Cerebellar nuclear complex (tissue), 1 donor: Measurements from ENCODE around the gene TMPRSS9.
A peak's percentile ranks its signal among the peaks of the same experiment; 100 is the strongest.
"Not testable (repeated sequence)": the region's sequence is repeated elsewhere in the genome, so short reads cannot be mapped to it uniquely, and the experiment has no call there.

Source experiments
- DNase-seq, 2 experiments: peaks; one replicate each; lab custom pipeline; 2025; lab: John Stamatoyannopoulos, UW

Gene TMPRSS9

DNA sequence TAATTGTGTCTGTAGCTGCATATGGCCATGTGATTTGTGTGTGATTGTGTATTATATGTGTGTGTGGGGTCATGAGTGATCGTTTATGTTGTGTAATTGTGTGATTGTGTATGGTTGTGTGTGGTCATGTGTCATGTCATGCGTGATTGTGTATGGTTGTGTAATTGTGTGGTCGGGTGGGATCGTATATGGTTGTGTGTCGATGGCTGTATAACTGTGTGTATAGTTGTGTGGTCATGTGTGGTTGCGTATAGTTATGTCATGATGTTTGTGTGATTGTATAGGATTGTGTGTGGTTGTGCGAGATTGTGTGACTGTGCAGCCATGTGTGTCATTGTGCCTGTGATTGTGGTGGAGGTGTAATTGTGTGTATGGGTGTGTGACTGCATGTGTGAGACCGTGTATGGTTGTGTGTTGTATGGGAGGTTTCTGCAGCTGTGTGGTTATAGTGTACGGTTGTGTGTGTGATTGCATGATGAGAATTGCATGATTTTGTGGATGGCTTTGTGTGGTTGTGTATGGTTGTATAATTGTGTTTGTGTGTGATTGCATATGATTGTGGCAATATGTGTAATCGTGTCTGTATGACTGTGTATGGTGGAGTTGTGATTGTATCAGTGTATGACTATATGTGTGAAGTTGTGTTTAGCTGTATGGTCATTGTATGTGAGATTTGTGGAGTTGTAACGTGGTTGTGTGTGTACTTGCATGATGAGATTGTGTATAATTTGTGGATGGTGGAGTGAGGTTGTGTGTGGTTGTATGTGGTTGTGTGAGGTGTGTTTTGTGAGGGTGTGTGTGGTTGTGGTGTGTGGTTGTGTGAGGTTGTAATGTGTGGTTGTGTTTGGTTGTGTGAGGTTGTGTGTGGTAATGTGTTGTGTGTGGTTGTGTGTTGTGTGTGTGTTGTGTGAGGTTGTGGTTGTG is 2.2 kb downstream of the TMPRSS9 start:
- DNase-seq: no peak

DNA sequence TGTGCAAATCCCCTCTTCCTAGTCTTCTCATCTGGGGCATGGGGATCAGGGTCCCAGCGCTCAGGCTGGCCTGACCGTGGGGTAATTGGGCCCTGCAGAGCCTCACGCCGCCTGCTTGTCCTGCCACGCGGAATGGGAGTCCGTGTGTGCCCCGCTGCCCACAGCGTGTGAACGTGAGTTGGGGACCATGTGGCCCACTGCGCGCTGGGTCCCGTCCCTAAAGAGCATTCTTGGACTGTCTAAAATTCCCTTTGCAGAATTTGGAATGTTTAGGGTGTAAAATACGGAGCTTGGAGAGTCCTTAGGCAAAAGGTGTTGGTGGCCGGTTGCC is 2.9 kb downstream of the TMPRSS9 start:
- no peak for DNase-seq

DNA sequence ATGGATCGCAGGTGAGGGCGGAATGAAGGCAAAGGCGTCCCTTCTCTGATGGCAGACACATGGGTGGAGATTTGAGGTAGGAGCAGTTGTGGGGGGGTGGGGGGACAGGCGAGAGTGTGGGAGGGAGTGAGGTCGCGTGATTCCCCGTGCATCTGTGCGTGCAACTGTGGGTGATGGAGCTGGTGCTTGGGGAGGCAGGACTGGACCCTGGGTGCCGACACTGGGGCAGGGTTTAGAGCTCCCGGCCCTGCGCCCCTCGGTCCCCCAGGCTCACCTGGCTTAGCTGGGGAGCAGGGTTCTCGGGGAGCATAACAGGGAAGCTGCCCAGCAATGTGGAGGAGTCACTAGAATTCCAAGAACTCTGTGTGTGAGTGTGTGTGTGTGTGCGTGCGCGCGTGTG is 3.4 kb downstream of the TMPRSS9 start:
- DNase-seq: no peak

DNA sequence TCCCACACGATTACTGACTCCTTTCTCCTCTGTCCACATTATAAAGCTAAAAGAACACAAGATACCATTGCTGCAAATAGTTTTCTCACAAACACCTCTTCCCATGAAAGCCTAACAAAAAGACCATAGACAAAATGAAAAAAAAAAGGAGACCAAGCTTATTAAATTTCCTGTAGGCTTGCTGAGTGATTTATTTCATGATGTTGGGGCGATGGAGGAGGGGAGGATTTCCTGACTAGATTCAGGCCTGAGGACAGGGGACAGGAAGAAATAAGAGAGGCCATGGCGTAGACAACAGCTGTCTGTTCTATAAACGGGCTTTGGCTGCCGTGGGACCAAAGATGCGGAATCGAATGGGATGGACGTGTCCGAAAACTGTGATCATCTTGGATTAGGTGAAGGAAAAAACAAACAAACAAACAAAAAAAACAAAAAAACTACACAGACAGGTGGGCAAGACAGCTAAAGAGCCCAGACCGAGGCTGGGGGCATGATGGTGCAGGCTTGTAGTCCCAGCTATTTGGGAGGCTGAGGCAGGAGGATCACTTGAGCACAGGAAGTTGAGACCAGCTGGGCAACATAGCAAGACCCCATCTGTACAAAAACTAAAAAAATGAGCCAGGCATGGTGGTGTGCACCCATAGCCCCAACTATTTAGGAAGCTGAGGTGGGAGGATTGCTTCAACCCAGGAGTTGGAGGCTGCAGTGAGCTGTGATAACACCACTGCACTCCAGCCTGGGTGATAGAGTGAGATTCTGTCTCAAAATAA is 5.3 kb downstream of the TMPRSS9 start:
- DNase-seq: no peak

DNA sequence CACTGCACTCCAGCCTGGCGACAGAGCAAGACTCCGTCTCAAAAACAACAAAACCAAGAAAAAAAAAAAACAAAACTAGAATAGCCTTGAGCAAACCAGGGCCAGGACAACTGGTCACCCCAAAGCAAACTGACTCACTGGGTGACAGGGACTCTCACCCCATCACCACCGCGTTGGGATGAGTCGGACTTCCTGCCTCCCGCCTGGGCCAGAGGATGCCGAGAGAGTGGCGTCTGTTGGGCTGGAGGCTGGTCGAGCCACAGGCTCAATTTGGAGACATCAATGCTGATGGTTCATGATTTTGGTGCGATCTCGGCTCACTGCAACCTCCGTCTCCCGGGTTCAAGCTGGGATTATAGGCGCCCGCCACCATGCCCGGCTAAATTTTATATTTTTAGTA is 11.6 kb downstream of the TMPRSS9 start:
- DNase-seq: no peak

DNA sequence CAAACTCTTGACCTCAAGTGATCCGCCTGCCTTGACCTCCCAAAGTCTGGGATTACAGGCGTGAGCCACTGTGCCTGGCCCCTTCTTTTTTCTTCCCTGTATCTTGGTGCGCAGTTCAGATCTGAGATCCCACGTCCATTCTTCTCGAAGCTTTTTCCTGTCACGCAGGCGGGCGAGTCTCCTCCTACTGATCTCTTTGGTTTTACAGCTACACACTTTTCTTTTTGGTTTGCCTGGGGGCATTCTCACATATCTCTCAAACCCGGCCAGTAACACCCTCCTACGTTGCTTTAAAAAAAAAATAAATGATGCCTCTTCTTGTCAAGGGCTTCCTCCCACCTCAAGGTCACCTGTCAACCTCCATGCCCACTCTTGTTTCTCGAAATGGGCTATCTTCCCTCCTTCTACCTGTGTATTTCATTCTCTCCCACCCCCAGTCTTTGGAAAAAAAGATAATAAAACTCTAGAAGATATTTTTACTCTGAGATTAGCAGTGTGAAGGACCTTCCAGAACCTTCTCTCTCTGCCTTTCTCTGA is 12.1 kb downstream of the TMPRSS9 start:
- DNase-seq: no peak

DNA sequence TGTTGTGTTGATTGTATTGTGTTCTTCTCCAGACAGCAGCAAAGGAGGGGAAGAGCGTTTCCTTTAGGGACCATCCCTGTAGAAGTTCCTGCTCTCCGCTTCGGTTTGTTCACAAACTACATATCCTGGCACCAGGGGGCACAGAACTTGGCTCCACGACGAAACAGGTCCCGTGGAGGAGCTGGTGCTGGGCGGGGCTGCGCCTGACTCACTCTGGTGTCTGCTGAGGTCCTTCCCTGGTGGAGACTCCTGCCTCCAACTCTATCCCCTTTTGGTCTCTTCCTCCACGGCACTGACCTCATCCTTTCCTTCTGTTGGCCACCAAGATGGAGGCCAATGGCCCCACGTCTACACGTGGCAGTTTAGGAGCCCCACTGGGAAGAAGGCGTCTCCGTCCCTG is 14.7 kb downstream of the TMPRSS9 start:
- DNase-seq: no peak

DNA sequence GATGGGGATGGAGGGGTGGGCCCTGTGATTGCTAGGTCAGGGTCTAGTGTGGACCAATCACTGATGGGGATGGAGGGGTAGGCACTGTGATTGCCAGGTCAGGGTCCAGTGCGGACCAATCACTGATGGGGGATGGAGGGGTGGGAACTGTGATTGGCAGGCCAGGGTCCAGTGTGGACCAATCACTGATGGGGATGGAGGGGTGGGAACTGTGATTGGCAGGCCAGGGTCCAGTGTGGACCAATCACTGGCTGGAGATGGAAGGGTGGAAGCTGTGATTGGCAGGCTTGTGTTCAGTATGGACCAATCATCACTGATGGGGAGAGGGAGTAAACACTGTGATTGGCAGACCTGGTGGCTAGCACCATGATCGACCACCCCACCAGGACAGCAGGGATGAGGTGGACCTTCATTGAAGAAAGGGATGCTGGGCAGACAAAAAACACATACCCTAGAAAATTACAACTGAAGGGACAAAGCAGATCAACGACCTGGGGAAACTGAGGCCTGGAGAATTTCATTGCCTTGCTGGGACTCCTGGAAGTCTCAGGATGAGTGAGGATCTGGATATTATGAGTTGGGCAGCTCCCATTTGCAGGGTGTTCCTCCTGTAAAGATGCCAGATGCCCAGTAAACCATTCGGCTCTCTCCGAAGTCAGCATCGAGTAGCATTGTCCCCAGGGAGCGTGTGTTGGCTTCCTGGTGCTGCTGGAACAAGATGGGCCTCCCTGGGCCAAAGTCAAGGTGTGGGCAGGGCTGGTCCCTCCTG is 15.5 kb downstream of the TMPRSS9 start:
- DNase-seq: no peak

DNA sequence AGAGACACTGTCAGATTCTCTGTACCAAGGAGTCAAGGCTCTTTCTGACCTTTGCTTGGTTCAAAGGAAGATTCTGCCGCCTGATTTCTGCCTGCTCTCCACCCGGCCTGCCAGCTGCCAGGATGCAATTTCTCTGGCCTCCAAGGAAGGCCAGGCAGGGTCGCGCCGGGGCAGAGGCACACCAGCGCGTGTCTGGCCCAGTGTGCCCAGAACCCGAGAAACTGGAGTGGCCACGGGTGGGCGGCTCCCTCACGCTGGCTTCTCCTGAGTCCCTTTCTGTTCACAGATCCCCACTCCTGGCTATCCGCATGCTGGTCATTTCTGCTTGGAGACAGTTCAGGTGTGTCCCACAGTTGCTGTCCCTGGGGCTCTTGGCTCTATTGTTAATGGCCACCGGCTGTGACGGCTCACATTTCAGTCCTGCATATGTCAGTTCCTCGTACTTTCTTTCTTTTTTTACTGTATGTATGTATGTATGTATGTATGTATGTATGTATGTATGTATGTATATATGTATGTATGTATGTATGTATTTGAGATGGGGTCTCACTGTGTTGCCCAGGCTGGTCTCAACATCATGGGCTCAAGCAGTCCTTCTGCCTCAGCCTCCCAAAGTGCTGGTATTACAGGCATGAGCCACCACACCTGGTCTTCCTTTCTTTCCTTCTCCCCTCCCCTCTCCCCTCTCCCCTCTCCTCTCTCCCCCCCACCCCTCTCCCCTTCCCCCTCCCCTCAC is 16.9 kb downstream of the TMPRSS9 start:
- no peak for DNase-seq

DNA sequence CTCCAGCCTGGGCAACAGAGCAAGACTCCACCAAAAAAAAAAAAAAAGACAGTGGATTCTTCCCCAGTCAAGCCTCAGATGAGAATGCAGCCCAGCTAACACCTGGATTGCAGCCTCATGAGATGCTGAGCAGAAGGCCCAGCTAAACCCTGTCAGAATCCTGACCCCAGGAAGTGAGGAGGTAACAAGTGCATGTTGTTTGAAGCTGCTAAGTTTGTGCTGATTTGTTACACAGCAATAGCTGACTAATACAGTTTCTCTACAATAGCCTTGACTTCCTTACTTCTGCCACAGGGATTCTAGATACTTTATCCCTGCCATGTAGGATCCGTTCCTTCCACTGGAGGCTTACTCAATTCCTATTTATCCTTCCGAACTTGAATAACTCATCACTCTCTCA is 20.5 kb downstream of the TMPRSS9 start:
- DNase-seq: no peak

DNA sequence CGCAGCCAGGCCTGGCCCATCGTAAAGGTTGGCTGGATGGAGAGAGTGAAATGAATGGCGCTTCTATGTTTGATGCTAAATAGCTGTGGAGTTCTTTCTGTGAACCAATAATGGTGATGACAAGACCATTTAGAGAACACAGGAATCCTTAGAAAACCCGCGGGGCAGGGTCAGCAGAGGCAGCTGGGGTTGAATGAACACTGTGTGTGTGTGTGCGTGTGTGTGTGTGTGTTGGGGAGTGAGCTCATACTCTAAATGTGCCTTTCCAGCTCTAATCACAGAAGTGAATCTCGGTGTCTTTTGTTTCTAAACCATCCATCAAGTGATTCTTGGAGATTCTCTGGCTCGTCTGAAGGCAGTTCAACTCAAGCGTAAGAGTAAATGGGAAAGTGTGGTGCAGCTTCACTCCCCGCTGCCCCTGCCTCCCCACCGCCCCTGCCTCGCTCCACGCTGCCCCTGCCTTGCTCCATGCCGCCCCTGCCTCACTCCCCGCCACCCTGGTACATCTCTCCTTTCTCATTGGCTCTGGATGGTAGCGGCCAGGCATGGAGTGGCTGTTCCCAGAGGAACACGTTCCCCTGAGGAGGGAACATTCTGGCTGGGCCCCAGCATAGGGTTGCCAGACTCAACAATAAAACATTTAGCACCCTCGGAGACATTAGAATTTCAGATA is 21.2 kb downstream of the TMPRSS9 start:
- no peak for DNase-seq

DNA sequence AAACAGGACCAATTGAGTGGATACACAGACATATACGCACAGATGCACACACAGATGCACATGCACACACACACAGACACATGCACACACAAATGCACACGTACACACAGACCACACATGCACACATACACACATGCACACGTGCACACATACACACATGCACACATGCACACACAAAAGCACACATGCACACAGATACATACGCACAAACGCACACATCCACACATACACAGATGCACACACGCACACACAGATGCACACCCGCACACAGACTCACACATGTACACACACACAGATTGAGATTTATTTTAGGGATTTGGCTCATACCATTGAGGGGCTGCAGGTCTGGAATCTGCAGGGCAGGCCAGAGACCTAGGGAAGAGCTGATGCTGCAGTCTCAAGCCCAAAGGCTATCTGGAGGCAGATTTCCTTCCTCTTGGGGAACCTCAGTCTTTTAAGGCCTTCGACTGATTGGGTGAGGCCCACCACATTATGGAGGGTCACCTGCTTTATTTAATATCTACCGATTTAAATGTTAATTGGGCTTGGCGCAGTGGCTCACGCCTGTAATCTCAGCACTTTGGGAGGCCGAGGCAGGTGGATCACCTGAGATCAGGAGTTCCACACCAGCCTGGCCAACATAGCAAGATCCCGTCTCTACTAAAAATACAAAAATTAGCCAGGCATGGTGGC is 22.6 kb downstream of the TMPRSS9 start:
- no peak for DNase-seq

DNA sequence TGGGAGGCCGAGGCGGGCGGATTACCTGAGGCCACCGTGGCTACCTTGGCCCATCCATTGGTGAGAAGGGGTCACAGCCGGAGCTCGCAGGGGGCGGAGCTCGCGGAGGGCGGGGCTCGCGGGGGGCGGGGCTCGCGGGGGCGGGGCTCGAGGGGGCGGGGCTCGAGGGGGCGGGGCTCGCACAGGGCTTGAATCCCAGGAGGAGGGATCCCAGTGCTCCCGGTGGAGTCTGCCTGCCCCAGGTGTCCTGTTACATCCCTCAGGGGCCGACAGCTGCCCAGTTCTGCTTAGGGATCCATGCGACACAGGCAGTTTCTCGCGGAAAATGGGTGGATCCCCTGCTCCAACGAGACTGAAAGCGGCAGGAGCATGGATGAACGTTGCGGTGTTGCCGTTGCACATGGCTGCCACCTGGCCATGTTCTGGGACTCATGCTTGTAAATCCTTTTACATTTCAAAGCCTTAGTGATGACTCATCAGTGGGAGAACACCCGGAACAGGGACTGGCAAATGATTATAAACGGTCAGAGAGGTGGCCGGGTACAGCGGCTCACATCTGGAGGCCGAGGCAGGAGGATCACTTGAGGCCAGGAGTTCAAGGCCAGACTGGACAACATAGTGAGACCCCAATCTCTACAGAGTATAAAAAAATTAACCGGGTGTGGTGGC is 25.1 kb downstream of the TMPRSS9 start:
- DNase-seq: no peak

DNA sequence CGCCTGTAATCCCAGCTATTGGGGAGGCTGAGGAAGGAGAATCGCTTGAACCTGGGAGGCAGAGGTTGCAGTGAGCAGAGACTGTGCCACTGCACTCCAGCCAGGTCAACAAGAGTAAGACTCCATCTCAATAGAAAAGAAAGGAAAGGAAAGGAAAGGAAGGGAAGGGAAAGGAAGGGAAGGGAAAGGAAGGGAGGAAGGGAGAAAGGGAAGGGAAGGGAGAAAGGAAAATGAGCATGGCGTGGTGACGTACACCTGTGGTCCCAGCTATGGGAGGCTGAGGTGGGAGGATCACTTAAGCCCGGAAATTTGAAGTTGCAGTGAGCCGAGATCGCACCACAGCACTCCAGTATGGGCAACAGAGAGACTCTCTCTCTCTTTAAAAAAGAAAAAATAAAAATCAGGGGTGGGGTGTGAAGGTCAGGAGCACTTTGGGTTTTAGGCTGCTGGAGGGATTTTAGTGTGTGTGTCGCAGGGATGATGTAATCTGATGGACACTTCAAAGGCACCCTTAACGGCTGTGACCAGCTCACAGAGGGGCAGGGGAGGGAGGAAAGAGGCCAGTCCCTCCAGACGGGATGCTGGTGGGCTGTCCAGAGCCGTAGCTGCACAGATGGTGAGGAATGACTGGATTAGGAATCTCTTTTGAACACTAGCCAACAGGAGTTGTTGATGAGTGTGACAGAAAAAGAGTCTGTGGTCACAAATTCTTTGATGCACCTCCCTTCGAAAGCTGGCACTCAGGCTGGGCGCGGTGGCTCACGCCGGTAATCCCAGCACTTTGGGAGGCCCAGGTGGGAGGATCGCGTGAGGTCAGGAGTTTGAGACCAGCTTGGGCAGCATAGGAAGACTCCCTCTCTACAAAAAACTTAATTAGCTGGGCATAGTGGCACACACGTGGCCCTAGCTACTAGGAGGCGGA is 27.6 kb downstream of the TMPRSS9 start:
- DNase-seq: no peak

DNA sequence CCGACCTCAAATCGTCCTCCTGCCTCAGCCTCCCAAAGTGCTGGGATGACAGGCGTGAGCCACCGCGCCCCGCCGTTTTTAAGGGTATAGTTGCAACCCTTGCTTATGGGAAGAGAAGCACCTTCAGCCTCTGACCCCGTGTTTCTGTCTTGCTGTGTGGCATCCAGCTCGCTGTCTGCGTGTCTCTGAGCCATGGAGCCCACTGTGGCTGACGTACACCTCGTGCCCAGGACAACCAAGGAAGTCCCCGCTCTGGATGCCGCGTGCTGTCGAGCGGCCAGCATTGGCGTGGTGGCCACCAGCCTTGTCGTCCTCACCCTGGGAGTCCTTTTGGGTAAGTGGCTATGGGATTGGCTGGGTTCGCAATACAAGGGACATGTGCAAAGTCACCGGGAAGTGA is 29.5 kb downstream of the TMPRSS9 start:
- no peak for DNase-seq

DNA sequence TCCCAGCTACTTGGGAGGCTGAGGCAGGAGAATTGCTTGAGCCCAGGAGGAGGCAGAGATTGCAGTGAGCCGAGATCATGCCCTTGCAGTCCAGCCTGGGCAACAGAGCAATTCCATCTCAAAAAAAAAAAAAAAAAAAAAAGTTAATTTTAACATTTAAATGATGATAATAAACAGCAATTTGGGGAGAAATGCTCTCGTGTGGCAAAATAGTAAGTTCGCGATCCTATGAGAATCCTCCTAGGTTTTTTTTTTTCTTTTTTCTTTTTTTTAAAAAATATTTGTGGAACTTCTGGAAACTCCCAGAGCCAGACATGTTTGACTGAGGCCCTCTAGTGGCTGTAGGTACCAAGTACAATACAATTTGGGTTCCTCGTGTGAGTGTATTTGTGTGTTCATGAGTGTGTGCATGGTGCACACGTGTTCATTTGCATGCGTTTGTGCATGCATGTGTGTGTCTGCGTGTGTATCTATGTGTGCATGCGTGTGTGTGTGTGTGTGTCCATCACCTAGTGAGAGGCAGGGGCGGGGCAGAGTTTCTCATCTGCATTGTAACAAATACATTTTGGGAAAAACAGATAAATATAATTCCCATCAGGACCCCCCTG is 31.2 kb downstream of the TMPRSS9 start:
- DNase-seq: peak in 1 of 2 experiments; percentile 4

DNA sequence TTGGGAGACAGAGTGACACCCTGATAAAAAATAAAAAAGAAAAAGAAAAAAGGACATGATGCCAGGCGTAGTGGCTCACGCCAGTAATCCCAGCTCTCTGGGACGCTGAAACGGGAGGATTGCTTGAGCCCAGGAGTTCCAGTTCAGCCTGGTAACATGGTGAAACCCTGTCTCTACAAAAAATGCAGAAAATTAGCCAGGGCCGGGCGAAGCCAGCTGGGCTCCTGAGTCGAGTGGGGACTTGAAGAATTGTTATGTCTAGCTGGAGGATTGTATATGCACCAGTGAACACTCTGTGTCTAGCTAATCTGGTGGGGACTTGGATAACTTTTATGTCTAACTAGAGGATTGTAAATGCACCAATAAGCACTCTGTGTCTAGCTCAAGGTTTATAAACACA is 32.3 kb downstream of the TMPRSS9 start:
- no peak for DNase-seq

DNA sequence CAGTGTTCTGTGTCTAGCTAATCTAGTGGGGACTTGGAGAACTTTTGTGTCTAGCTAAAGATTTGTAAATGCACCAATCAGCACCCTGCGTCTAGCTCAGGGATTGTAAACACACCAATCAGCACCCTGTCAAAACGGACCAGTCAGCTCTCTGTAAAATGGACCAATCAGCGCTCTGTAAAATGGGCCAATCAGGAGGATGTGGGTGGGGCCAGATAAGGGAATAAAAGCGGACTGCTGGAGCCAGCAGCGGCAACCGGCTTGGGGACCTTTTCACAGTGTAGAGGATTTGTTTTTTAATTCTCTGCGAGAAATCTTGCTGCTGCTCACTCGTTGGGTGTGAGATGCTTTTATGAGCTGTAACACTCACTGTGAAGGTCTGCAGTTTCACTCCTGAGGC is 32.8 kb downstream of the TMPRSS9 start:
- not testable (repeated sequence) for DNase-seq
